Adrenal gland (tissue), 5 donors: Measurements from ENCODE around the gene NQO2.

Experiments used
- POLR2A ChIP-seq, 2 donors: fragments of 450-650 bp; IDR thresholded peaks; one replicate each; pipeline ENCODE4 v1.6.1; 2017; ENCODE audit warnings: antibody characterized with exemption in 2 of 2, mild to moderate bottlenecking in 2 of 2, moderate library complexity in 1 of 2
- TF ChIP-seq, protein P1 (sequence below), 6 experiments: fragments of 450-650 bp in 4 of 6; fragments of 200-600 bp in 2 of 6; sonication (generic) in 1 of 6; IDR thresholded peaks; 1 replicate in 5 of 6; 2 replicates in 1 of 6; pipeline versions ENCODE4 v1.5.1 to v1.8.0; 2016 to 2021; ENCODE audit warnings: antibody characterized with exemption in 6 of 6, mild to moderate bottlenecking in 2 of 6, moderate library complexity in 1 of 6
- donor health status: DM: no; HTN: no; CAD: no.

DNA sequence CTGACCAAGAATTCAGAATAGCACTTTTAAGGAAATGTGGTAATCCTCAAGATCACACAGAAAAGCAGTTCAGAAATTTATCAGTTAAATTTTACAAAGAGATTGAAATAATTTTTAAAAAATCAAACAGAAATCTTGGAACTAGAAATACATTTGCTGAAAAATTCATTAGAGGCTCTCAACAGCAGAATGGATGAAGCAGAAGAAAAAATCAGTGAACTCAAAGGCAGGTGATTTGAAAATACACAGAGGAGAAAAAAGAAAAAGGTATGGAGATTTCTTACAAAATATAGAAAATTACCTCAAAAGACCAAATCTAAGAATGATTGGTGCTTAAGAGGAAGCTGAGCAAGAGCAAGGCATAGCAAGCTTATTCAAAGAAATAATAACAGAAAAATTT, 11.5 kb downstream of the NQO2 start:
- TF ChIP-seq, protein P1, sequence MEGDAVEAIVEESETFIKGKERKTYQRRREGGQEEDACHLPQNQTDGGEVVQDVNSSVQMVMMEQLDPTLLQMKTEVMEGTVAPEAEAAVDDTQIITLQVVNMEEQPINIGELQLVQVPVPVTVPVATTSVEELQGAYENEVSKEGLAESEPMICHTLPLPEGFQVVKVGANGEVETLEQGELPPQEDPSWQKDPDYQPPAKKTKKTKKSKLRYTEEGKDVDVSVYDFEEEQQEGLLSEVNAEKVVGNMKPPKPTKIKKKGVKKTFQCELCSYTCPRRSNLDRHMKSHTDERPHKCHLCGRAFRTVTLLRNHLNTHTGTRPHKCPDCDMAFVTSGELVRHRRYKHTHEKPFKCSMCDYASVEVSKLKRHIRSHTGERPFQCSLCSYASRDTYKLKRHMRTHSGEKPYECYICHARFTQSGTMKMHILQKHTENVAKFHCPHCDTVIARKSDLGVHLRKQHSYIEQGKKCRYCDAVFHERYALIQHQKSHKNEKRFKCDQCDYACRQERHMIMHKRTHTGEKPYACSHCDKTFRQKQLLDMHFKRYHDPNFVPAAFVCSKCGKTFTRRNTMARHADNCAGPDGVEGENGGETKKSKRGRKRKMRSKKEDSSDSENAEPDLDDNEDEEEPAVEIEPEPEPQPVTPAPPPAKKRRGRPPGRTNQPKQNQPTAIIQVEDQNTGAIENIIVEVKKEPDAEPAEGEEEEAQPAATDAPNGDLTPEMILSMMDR (IDR thresholded peaks at IDR 0.05): no peak
- no peak for TF ChIP-seq POLR2A (IDR thresholded peaks at IDR 0.05)
